Coronary artery (tissue), 2 donors: ENCODE measurements around the gene BNC2.

Source experiments
- DNase-seq: peaks from one replicate; pipeline ENCODE4 v3.0.0-alpha.2; 2017; ENCODE audit warnings: low spot score
- H3K27ac ChIP-seq, 2 donors: fragments of 200-600 bp; sonication (generic); one replicate each; pipeline ENCODE4 v1.5.1; 2016 to 2019
- H3K4me3 ChIP-seq: fragments of 200-600 bp; sonication (generic); 2 replicates; pipeline ENCODE4 v1.5.1; 2016; ENCODE audit warnings: mild to moderate bottlenecking, moderate library complexity
- CTCF ChIP-seq: fragments of 200-600 bp; sonication (generic); IDR thresholded peaks from one replicate; pipeline ENCODE4 v1.5.1; 2019; ENCODE audit warnings: antibody characterized with exemption

Gene BNC2

DNA sequence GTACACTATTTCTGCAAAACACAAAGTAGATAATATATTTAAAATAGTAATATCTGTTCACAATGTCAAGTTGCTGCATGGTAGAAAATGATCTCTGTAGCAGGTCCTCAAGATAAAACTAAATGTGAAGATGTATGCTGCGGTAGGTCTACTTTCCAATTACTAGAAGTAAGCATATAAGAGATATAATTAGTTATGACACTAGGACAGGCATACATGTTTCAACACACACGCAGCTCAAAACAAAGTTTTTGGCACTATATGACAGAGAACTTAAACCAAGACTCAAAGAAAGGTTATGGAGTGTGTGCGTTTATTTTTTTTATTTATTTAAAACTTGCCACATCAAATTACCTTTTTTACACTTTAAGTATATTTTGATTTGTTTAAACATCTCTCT lies 23.5 kb downstream of the BNC2 start:
- DNase-seq = no peak
- no peak overlapping the region for H3K27ac ChIP-seq
- no peak overlapping the region for H3K4me3 ChIP-seq
- no peak for TF ChIP-seq CTCF

DNA sequence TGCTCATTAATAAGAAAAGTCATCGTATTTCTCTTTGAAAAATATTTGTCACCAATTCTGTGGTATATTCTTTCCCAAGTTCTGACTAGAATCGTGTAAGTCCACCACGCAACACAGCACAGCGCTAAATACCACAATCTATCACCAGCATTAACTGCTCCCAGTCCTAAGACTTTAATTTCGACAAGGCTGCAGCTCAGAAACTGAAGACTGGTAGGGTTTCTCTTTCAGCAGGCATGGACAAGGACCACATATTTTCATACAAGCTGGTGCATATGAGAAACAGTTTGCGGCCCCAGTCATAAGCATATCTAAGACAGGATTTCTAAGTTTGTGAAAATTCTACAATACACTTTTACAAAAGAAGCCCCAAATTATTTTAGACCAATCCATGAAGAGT lies 24.1 kb downstream of the BNC2 start:
- no peak for TF ChIP-seq CTCF
- no peak for DNase-seq
- Histone ChIP-seq H3K27ac (no peak overlapping the region), H3K4me3 (no peak overlapping the region)

- no peak overlapping the region for H3K27ac ChIP-seq
- DNase-seq = no peak
- TF ChIP-seq CTCF = no peak
- H3K4me3 ChIP-seq = no peak overlapping the region
These were observed 35.7 kb downstream of the BNC2 start for GRCh38 chr9:16834817-16835216.

GRCh38 chr9:16833296-16833835 lies 37.1 kb downstream of the BNC2 start:
- Histone ChIP-seq H3K27ac (no peak overlapping the region), H3K4me3 (no peak overlapping the region)
- no peak for DNase-seq
- TF ChIP-seq CTCF = no peak

GRCh38 chr9:16832101-16832500 lies 38.4 kb downstream of the BNC2 start:
- no peak for DNase-seq
- TF ChIP-seq CTCF = no peak
- Histone ChIP-seq H3K4me3 (no peak overlapping the region), H3K27ac (no peak overlapping the region)

- Histone ChIP-seq H3K27ac (no peak overlapping the region), H3K4me3 (no peak overlapping the region)
- TF ChIP-seq CTCF = no peak
- no peak for DNase-seq
These were observed 39.7 kb downstream of the BNC2 start for GRCh38 chr9:16830806-16831205.

- DNase-seq = no peak
- peak overlapping the region; percentile 66 for H3K4me3 ChIP-seq
- H3K27ac ChIP-seq = peak overlapping the region; percentile 12 to 79
- no peak for TF ChIP-seq CTCF
These were observed 41.9 kb downstream of the BNC2 start for GRCh38 chr9:16828340-16829281.
